GM12872 (cell line): ENCODE data around the gene MPV17L2.

Source experiments
- CTCF ChIP-seq: IDR thresholded peaks from 3 replicates; pipeline ENCODE4 v1.5.1; 2011; ENCODE audit warnings: low read depth, mild to moderate bottlenecking, low read length, moderate library complexity; ENCODE audit not compliant: insufficient read depth

The MPV17L2 gene

GRCh38 chr19:18203408-18203862 is 10.4 kb downstream of the MPV17L2 start:
- TF ChIP-seq CTCF, result no peak

GRCh38 chr19:18203863-18204393 is 10.9 kb downstream of the MPV17L2 start, which contains the start of gene RAB3A:
Gene RAB3A, minus strand, starts transcription at chr19:18204042. Its CDS starts 1,302 bp downstream, at chr19:18202740.
- TF ChIP-seq CTCF, result no peak

- no peak for TF ChIP-seq CTCF
Observed at GRCh38 chr19:18204394-18205199, 11.6 kb downstream of the MPV17L2 start.

GRCh38 chr19:18205200-18205892 is 12.3 kb downstream of the MPV17L2 start:
- TF ChIP-seq CTCF, result no peak

GRCh38 chr19:18206018-18206417 is 13.0 kb downstream of the MPV17L2 start:
- TF ChIP-seq CTCF, result no peak

- TF ChIP-seq CTCF, result peak; percentile 70
Observed at GRCh38 chr19:18208098-18208951, 15.3 kb downstream of the MPV17L2 start.

GRCh38 chr19:18211683-18212082 is 18.7 kb downstream of the MPV17L2 start:
- no peak for TF ChIP-seq CTCF
